IMR-90 (cell line): ENCODE data around the gene IGF2BP3.

Experiments used
- BHLHE40 ChIP-seq: fragments of 150-350 bp; IDR thresholded peaks from 2 replicates; pipeline ENCODE4 v1.6.1; 2016; ENCODE audit warnings: mild to moderate bottlenecking, low read depth, low read length
- CEBPB ChIP-seq: IDR thresholded peaks from 2 replicates; pipeline ENCODE4 v1.6.1; 2012; ENCODE audit warnings: low read depth, low read length, improper control_type of control experiment
- ELK1 ChIP-seq: fragments of 150-350 bp; IDR thresholded peaks from 2 replicates; pipeline ENCODE4 v1.6.1; 2016; ENCODE audit warnings: low read depth, mild to moderate bottlenecking, low read length, moderate library complexity, borderline replicate concordance
- MAZ ChIP-seq: IDR thresholded peaks from 2 replicates; pipeline ENCODE4 v1.6.1; 2012; ENCODE audit warnings: low read depth, mild to moderate bottlenecking, low read length, improper control_type of control experiment, moderate library complexity, borderline replicate concordance
- POLR2A ChIP-seq: IDR thresholded peaks from 2 replicates; pipeline ENCODE4 v1.6.1; 2012; ENCODE audit warnings: mild to moderate bottlenecking, low read depth, low read length
- RAD21 ChIP-seq: IDR thresholded peaks from 2 replicates; pipeline ENCODE4 v1.6.1; 2012; ENCODE audit warnings: low read length, improper control_type of control experiment
- RCOR1 ChIP-seq: IDR thresholded peaks from 2 replicates; pipeline ENCODE4 v1.6.1; 2012; ENCODE audit warnings: mild to moderate bottlenecking, low read length, improper control_type of control experiment; ENCODE audit not compliant: insufficient replicate concordance
- RFX5 ChIP-seq: IDR thresholded peaks from 2 replicates; pipeline ENCODE4 v1.8.0; 2012; ENCODE audit warnings: low read depth, mild to moderate bottlenecking, low read length, moderate library complexity
- SMC3 ChIP-seq: fragments of 150-350 bp; IDR thresholded peaks from 2 replicates; pipeline ENCODE4 v1.6.1; 2016; ENCODE audit warnings: low read depth, mild to moderate bottlenecking, antibody characterized with exemption, low read length, moderate library complexity
- USF2 ChIP-seq: fragments of 150-350 bp; IDR thresholded peaks from 2 replicates; pipeline ENCODE4 v1.6.1; 2017; ENCODE audit warnings: mild to moderate bottlenecking, antibody characterized with exemption, low read length, low read depth
- TF ChIP-seq, protein P1 (sequence below): conservative IDR thresholded peaks from 2 replicates; pipeline ENCODE4 v1.5.1; 2012; ENCODE audit warnings: mild to moderate bottlenecking, low read depth, low read length, improper control_type of control experiment

- TF ChIP-seq CEBPB, result no peak
- TF ChIP-seq, protein P1, sequence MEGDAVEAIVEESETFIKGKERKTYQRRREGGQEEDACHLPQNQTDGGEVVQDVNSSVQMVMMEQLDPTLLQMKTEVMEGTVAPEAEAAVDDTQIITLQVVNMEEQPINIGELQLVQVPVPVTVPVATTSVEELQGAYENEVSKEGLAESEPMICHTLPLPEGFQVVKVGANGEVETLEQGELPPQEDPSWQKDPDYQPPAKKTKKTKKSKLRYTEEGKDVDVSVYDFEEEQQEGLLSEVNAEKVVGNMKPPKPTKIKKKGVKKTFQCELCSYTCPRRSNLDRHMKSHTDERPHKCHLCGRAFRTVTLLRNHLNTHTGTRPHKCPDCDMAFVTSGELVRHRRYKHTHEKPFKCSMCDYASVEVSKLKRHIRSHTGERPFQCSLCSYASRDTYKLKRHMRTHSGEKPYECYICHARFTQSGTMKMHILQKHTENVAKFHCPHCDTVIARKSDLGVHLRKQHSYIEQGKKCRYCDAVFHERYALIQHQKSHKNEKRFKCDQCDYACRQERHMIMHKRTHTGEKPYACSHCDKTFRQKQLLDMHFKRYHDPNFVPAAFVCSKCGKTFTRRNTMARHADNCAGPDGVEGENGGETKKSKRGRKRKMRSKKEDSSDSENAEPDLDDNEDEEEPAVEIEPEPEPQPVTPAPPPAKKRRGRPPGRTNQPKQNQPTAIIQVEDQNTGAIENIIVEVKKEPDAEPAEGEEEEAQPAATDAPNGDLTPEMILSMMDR, result no peak
- TF ChIP-seq BHLHE40, result no peak
- no peak for TF ChIP-seq POLR2A
- TF ChIP-seq RCOR1, result no peak
- no peak for TF ChIP-seq USF2
- no peak for TF ChIP-seq ELK1
- no peak for TF ChIP-seq SMC3
- no peak for TF ChIP-seq RFX5
- no peak for TF ChIP-seq RAD21
- no peak for TF ChIP-seq MAZ
These were observed 66.3 kb downstream of the IGF2BP3 start for GRCh38 chr7:23403970-23404369.
